Endodermal cell (in vitro differentiated cells): Measurements from ENCODE around the gene POLR3G. TPM values are rescaled to one million over a fixed set of nuclear protein-coding genes. Genes with fewer than 3 reads are reported as not detected.

Source experiments
- DNase-seq: peaks from one replicate; pipeline ENCODE4 v3.0.0-alpha.2; 2017
- H3K27ac ChIP-seq: 2 replicates; pipeline ENCODE4 v1.5.1; 2013; ENCODE audit warnings: mild to moderate bottlenecking, low read depth, low read length, moderate library complexity
- H3K27me3 ChIP-seq: 2 replicates; pipeline ENCODE4 v1.6.1; 2013; ENCODE audit warnings: mild to moderate bottlenecking, low read length, moderate library complexity; ENCODE audit not compliant: insufficient read depth, control insufficient read depth, poor library complexity, severe bottlenecking
- H3K36me3 ChIP-seq: 2 replicates; pipeline ENCODE4 v1.7.0; 2013; ENCODE audit warnings: mild to moderate bottlenecking, low read length, moderate library complexity; ENCODE audit not compliant: control insufficient read depth, insufficient read depth
- H3K4me1 ChIP-seq: one replicate; pipeline ENCODE4 v1.7.0; 2013; ENCODE audit warnings: low read length; ENCODE audit not compliant: control insufficient read depth, insufficient read depth
- H3K4me3 ChIP-seq: 2 replicates; pipeline ENCODE4 v1.5.1; 2013; ENCODE audit warnings: mild to moderate bottlenecking, low read length, moderate library complexity
- H3K9ac ChIP-seq: 2 replicates; pipeline ENCODE4 v1.6.1; 2013; ENCODE audit warnings: mild to moderate bottlenecking, low read length, moderate library complexity; ENCODE audit not compliant: poor library complexity, severe bottlenecking; ENCODE audit errors: extremely low read depth
- H3K9me3 ChIP-seq: 2 replicates; pipeline ENCODE4 v1.6.1; 2013; ENCODE audit warnings: mild to moderate bottlenecking, low read length, moderate library complexity; ENCODE audit not compliant: control insufficient read depth
- H3K27ac Mint-ChIP-seq: 2 replicates; pipeline ENCODE4 v1.8.0; 2020; ENCODE audit warnings: mixed read lengths
- H3K27me3 Mint-ChIP-seq: 2 replicates; pipeline ENCODE4 v1.8.0; 2021; ENCODE audit warnings: mild to moderate bottlenecking, mixed read lengths; ENCODE audit not compliant: insufficient read depth
- H3K36me3 Mint-ChIP-seq: 2 replicates; pipeline ENCODE4 v1.8.0; 2020; ENCODE audit warnings: low read depth, mixed read lengths
- H3K4me1 Mint-ChIP-seq: 2 replicates; pipeline ENCODE4 v1.8.0; 2020; ENCODE audit warnings: mixed read lengths
- H3K4me3 Mint-ChIP-seq: 2 replicates; pipeline ENCODE4 v1.8.0; 2020; ENCODE audit warnings: mild to moderate bottlenecking, moderate library complexity, mixed read lengths
- H3K9me3 Mint-ChIP-seq: 2 replicates; pipeline ENCODE4 v1.8.0; 2020; ENCODE audit warnings: mild to moderate bottlenecking, mixed read lengths
- CTCF ChIP-seq: fragments of 200-600 bp; sonication (generic); conservative IDR thresholded peaks from 2 replicates; pipeline ENCODE4 v1.5.0; 2021; ENCODE audit warnings: antibody characterized with exemption, mild to moderate bottlenecking
- whole genome bisulfite sequencing, 2 experiments: methylation state at CpG; one replicate each; pipeline versions ENCODE4 v1.1.5 to v1.1.7; 2013; ENCODE audit warnings: missing lambda C conversion rate in 2 of 2, mixed read lengths in 1 of 2; ENCODE audit not compliant: insufficient coverage in 1 of 2, insufficient read length in 1 of 2; 5-methylcytosine and 5-hydroxymethylcytosine counted together
- total RNA-seq, 2 donors: library from RNA; stranded (reverse); fragmentation: NEBNext Ultra II Directional in 1 of 2; extraction: Animal tissue kit (Norgen Biotek cat#: 25700) in 1 of 2; gene quantifications; 2 replicates in 1 of 2; 3 replicates in 1 of 2; pipeline ENCODE4 v1.2.1, GENCODE V29; 2021

POLR3G gene
- total RNA-seq, 2 donors from 2014 or later = 6.3 to 16.4 TPM

GRCh38 chr5:90488791-90489190 is 14.1 kb downstream of the POLR3G start:
- no peak for DNase-seq
- Mint-ChIP-seq H3K9me3 (peaks cover under 1% of the 10 kb centered on the region), H3K4me1 (no peaks in the 10 kb centered on the region), H3K36me3 (peaks cover 7% of the 10 kb centered on the region), H3K27me3 (no peaks in the 10 kb centered on the region), H3K27ac (no peak overlapping the region), H3K4me3 (no peak overlapping the region)
- H3K36me3 ChIP-seq = no peaks in the 10 kb centered on the region
- no peaks in the 10 kb centered on the region for H3K4me1 ChIP-seq
- no peaks in the 10 kb centered on the region for H3K9me3 ChIP-seq
- no peak overlapping the region for H3K27ac ChIP-seq
- TF ChIP-seq CTCF = no peak
- 88% methylated on average over 2 of the region's 2 CpGs; no CpG with 5 or more reads in 1 of the 2 experiments for WGBS, 2 experiments
- no peak overlapping the region for H3K9ac ChIP-seq
- no peaks in the 10 kb centered on the region for H3K27me3 ChIP-seq
- no peak overlapping the region for H3K4me3 ChIP-seq

- Histone ChIP-seq H3K9ac (no peak overlapping the region), H3K4me1 (no peaks in the 10 kb centered on the region), H3K4me3 (no peak overlapping the region), H3K9me3 (no peaks in the 10 kb centered on the region), H3K36me3 (no peaks in the 10 kb centered on the region), H3K27me3 (no peaks in the 10 kb centered on the region), H3K27ac (no peak overlapping the region)
- no peak for TF ChIP-seq CTCF
- Mint-ChIP-seq H3K27me3 (no peaks in the 10 kb centered on the region), H3K4me1 (no peaks in the 10 kb centered on the region), H3K4me3 (no peak overlapping the region), H3K36me3 (peaks cover 12% of the 10 kb centered on the region), H3K9me3 (peaks cover 4% of the 10 kb centered on the region), H3K27ac (no peak overlapping the region)
- no peak for DNase-seq
Measured at GRCh38 chr5:90494043-90494442, 19.4 kb downstream of the POLR3G start.

DNA sequence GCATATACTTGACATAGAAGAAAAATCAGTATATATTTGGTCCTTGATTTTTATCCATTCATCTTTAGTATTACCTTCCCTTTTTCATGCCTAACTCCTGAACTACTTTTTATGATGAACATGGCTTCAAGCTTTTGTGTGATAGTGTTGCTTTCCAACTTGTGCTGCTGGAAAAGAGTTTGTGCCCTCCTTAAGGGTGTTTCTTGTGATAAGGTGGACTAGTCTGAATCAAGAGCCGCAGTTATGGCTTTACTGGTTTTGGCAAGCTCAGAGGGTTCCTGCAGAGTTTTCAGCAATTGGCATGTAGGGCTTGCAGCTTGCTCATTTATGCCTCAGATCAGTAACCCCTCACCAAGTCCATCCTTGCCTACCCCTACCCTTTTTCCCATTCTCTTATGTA is 20.5 kb downstream of the POLR3G start:
- Mint-ChIP-seq H3K4me1 (no peaks in the 10 kb centered on the region), H3K9me3 (peaks cover 4% of the 10 kb centered on the region), H3K27ac (no peak overlapping the region), H3K36me3 (peaks cover 12% of the 10 kb centered on the region), H3K4me3 (no peak overlapping the region), H3K27me3 (no peaks in the 10 kb centered on the region)
- Histone ChIP-seq H3K4me3 (no peak overlapping the region), H3K4me1 (no peaks in the 10 kb centered on the region), H3K9ac (no peak overlapping the region), H3K27ac (no peak overlapping the region), H3K36me3 (no peaks in the 10 kb centered on the region), H3K9me3 (no peaks in the 10 kb centered on the region), H3K27me3 (no peaks in the 10 kb centered on the region)
- no peak for DNase-seq
- no peak for TF ChIP-seq CTCF
- WGBS, 2 experiments = 95% methylated on average over 1 of the region's 1 CpG; no CpG with 5 or more reads in 1 of the 2 experiments
